ENCODE results near the gene DDAH1.
A peak's percentile ranks its signal among the peaks of the same experiment; 100 is the strongest.
"Not testable (repeated sequence)": the region's sequence is repeated elsewhere in the genome, so short reads cannot be mapped to it uniquely, and the experiment has no call there.

DDAH1 gene

GRCh38 chr1:85470130-85470529, 5.2 kb upstream of the DDAH1 start:
- DNase-seq (ENCODE audit: low read depth): not testable (repeated sequence)

- no peak for DNase-seq (ENCODE audit: low read depth)
These were observed 3.1 kb upstream of the DDAH1 start for GRCh38 chr1:85467929-85468540.

- DNase-seq (ENCODE audit: low read depth): no peak
These were observed 2.1 kb upstream of the DDAH1 start for GRCh38 chr1:85467036-85467435.

- no peak for DNase-seq (ENCODE audit: low read depth)
These were observed 801 bp upstream of the DDAH1 start for GRCh38 chr1:85465786-85466134.

GRCh38 chr1:85464497-85465098, 361 bp downstream of the DDAH1 start:
- peak; percentile 9 for DNase-seq (ENCODE audit: low read depth)

- DNase-seq (ENCODE audit: low read depth): no peak
These were observed 1.0 kb downstream of the DDAH1 start for GRCh38 chr1:85463731-85464496.

- no peak for DNase-seq (ENCODE audit: low read depth)
These were observed 1.9 kb downstream of the DDAH1 start for GRCh38 chr1:85462931-85463649.

- no peak for DNase-seq (ENCODE audit: low read depth)
These were observed 3.6 kb downstream of the DDAH1 start for GRCh38 chr1:85461216-85461918.

GRCh38 chr1:85460555-85461088, 4.3 kb downstream of the DDAH1 start:
- no peak for DNase-seq (ENCODE audit: low read depth)

- no peak for DNase-seq (ENCODE audit: low read depth)
These were observed 5.7 kb downstream of the DDAH1 start for GRCh38 chr1:85459290-85459689.

- DNase-seq (ENCODE audit: low read depth): no peak
These were observed 10.7 kb downstream of the DDAH1 start for GRCh38 chr1:85454214-85454613.

GRCh38 chr1:85453640-85454194, 11.2 kb downstream of the DDAH1 start:
- DNase-seq (ENCODE audit: low read depth): no peak

GRCh38 chr1:85452948-85453347, 12.0 kb downstream of the DDAH1 start:
- DNase-seq (ENCODE audit: low read depth): no peak

- no peak for DNase-seq (ENCODE audit: low read depth)
These were observed 13.6 kb downstream of the DDAH1 start for GRCh38 chr1:85451236-85451830.

GRCh38 chr1:85450832-85451231, 14.1 kb downstream of the DDAH1 start:
- no peak for DNase-seq (ENCODE audit: low read depth)

- no peak for DNase-seq (ENCODE audit: low read depth)
These were observed 15.6 kb downstream of the DDAH1 start for GRCh38 chr1:85449356-85449755.

GRCh38 chr1:85448358-85448757, 16.6 kb downstream of the DDAH1 start:
- no peak for DNase-seq (ENCODE audit: low read depth)

GRCh38 chr1:85447006-85447943, 17.7 kb downstream of the DDAH1 start:
- DNase-seq (ENCODE audit: low read depth): no peak

- DNase-seq (ENCODE audit: low read depth): no peak
These were observed 19.1 kb downstream of the DDAH1 start for GRCh38 chr1:85445906-85446305.

GRCh38 chr1:85444381-85444780, 20.6 kb downstream of the DDAH1 start:
- DNase-seq (ENCODE audit: low read depth): no peak
